IMR-90 (cell line): ENCODE results near the gene IQSEC1.

Experiments
- BHLHE40 ChIP-seq: fragments of 150-350 bp; IDR thresholded peaks from 2 replicates; pipeline ENCODE4 v1.6.1; 2016; ENCODE audit warnings: mild to moderate bottlenecking, low read depth, low read length
- CEBPB ChIP-seq: IDR thresholded peaks from 2 replicates; pipeline ENCODE4 v1.6.1; 2012; ENCODE audit warnings: low read depth, low read length, improper control_type of control experiment
- FOS ChIP-seq: fragments of 150-350 bp; IDR thresholded peaks from 2 replicates; pipeline ENCODE4 v1.6.1; 2016; ENCODE audit warnings: low read depth, low read length
- MAFK ChIP-seq: IDR thresholded peaks from 2 replicates; pipeline ENCODE4 v1.6.1; 2012; ENCODE audit warnings: low read depth, low read length, improper control_type of control experiment
- NFE2L2 ChIP-seq: fragments of 150-350 bp; IDR thresholded peaks from 2 replicates; pipeline ENCODE4 v1.6.1; 2016; ENCODE audit warnings: low read depth, mild to moderate bottlenecking, low read length
- POLR2A ChIP-seq: IDR thresholded peaks from 2 replicates; pipeline ENCODE4 v1.6.1; 2012; ENCODE audit warnings: mild to moderate bottlenecking, low read depth, low read length
- RAD21 ChIP-seq: IDR thresholded peaks from 2 replicates; pipeline ENCODE4 v1.6.1; 2012; ENCODE audit warnings: low read length, improper control_type of control experiment
- RFX5 ChIP-seq: IDR thresholded peaks from 2 replicates; pipeline ENCODE4 v1.8.0; 2012; ENCODE audit warnings: low read depth, mild to moderate bottlenecking, low read length, moderate library complexity
- SMC3 ChIP-seq: fragments of 150-350 bp; IDR thresholded peaks from 2 replicates; pipeline ENCODE4 v1.6.1; 2016; ENCODE audit warnings: low read depth, mild to moderate bottlenecking, antibody characterized with exemption, low read length, moderate library complexity
- TF ChIP-seq, protein P1 (sequence below): conservative IDR thresholded peaks from 2 replicates; pipeline ENCODE4 v1.5.1; 2012; ENCODE audit warnings: mild to moderate bottlenecking, low read depth, low read length, improper control_type of control experiment
- TF ChIP-seq, protein P2 (sequence below): fragments of 150-350 bp; IDR thresholded peaks from 2 replicates; pipeline ENCODE4 v1.6.1; 2017; ENCODE audit warnings: mild to moderate bottlenecking, antibody characterized with exemption, low read length, low read depth

GRCh38 chr3:12946649-12947316 is 126.4 kb downstream of the IQSEC1 start:
- TF ChIP-seq, protein P1, sequence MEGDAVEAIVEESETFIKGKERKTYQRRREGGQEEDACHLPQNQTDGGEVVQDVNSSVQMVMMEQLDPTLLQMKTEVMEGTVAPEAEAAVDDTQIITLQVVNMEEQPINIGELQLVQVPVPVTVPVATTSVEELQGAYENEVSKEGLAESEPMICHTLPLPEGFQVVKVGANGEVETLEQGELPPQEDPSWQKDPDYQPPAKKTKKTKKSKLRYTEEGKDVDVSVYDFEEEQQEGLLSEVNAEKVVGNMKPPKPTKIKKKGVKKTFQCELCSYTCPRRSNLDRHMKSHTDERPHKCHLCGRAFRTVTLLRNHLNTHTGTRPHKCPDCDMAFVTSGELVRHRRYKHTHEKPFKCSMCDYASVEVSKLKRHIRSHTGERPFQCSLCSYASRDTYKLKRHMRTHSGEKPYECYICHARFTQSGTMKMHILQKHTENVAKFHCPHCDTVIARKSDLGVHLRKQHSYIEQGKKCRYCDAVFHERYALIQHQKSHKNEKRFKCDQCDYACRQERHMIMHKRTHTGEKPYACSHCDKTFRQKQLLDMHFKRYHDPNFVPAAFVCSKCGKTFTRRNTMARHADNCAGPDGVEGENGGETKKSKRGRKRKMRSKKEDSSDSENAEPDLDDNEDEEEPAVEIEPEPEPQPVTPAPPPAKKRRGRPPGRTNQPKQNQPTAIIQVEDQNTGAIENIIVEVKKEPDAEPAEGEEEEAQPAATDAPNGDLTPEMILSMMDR: no peak
- no peak for TF ChIP-seq RAD21
- TF ChIP-seq, protein P2, sequence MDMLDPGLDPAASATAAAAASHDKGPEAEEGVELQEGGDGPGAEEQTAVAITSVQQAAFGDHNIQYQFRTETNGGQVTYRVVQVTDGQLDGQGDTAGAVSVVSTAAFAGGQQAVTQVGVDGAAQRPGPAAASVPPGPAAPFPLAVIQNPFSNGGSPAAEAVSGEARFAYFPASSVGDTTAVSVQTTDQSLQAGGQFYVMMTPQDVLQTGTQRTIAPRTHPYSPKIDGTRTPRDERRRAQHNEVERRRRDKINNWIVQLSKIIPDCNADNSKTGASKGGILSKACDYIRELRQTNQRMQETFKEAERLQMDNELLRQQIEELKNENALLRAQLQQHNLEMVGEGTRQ: no peak
- no peak for TF ChIP-seq POLR2A
- TF ChIP-seq NFE2L2: no peak
- no peak for TF ChIP-seq FOS
- no peak for TF ChIP-seq CEBPB
- TF ChIP-seq RFX5: no peak
- TF ChIP-seq BHLHE40: no peak
- TF ChIP-seq SMC3: no peak
- TF ChIP-seq MAFK: no peak
